ENCODE data around the gene RIT2. TPM values are rescaled to one million over a fixed set of nuclear protein-coding genes. Genes with fewer than 3 reads are reported as not detected.
A peak's percentile ranks its signal among the peaks of the same experiment; 100 is the strongest.

The RIT2 gene
- total RNA-seq, 1 experiment from 2014 or later, result 1.5 TPM

GRCh38 chr18:42745171-42745570 lies 370.3 kb downstream of the RIT2 start:
- DNase-seq (ENCODE audit: low spot score) (no peak), ATAC-seq (no peak)
- no peak for TF ChIP-seq NR2C2 (CRISPR knock-in tag; IDR thresholded peaks at IDR 0.05)
- TF ChIP-seq E2F4 (CRISPR knock-in tag; IDR thresholded peaks at IDR 0.05; ENCODE audit: borderline replicate concordance, low read depth), result no peak
- TF ChIP-seq JUN (CRISPR knock-in tag; IDR thresholded peaks at IDR 0.05), result no peak
- TF ChIP-seq ZNF423 (CRISPR knock-in tag; IDR thresholded peaks at IDR 0.05), result no peak
- TF ChIP-seq PRRX2 (CRISPR knock-in tag; IDR thresholded peaks at IDR 0.05), result no peak
- TF ChIP-seq, protein P1, sequence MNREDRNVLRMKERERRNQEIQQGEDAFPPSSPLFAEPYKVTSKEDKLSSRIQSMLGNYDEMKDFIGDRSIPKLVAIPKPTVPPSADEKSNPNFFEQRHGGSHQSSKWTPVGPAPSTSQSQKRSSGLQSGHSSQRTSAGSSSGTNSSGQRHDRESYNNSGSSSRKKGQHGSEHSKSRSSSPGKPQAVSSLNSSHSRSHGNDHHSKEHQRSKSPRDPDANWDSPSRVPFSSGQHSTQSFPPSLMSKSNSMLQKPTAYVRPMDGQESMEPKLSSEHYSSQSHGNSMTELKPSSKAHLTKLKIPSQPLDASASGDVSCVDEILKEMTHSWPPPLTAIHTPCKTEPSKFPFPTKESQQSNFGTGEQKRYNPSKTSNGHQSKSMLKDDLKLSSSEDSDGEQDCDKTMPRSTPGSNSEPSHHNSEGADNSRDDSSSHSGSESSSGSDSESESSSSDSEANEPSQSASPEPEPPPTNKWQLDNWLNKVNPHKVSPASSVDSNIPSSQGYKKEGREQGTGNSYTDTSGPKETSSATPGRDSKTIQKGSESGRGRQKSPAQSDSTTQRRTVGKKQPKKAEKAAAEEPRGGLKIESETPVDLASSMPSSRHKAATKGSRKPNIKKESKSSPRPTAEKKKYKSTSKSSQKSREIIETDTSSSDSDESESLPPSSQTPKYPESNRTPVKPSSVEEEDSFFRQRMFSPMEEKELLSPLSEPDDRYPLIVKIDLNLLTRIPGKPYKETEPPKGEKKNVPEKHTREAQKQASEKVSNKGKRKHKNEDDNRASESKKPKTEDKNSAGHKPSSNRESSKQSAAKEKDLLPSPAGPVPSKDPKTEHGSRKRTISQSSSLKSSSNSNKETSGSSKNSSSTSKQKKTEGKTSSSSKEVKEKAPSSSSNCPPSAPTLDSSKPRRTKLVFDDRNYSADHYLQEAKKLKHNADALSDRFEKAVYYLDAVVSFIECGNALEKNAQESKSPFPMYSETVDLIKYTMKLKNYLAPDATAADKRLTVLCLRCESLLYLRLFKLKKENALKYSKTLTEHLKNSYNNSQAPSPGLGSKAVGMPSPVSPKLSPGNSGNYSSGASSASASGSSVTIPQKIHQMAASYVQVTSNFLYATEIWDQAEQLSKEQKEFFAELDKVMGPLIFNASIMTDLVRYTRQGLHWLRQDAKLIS (CRISPR knock-in tag; IDR thresholded peaks at IDR 0.05; ENCODE audit: borderline replicate concordance), result no peak
- no peak for TF ChIP-seq PREB (CRISPR knock-in tag; IDR thresholded peaks at IDR 0.05; ENCODE audit: borderline replicate concordance)
- no peak for TF ChIP-seq ZNF263 (CRISPR knock-in tag; IDR thresholded peaks at IDR 0.05; ENCODE audit: low read depth)
- TF ChIP-seq, protein P2, sequence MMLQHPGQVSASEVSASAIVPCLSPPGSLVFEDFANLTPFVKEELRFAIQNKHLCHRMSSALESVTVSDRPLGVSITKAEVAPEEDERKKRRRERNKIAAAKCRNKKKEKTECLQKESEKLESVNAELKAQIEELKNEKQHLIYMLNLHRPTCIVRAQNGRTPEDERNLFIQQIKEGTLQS (CRISPR knock-in tag; conservative IDR thresholded peaks at IDR 0.05), result no peak
- no peak for TF ChIP-seq MXD4 (CRISPR knock-in tag; IDR thresholded peaks at IDR 0.05; ENCODE audit: borderline replicate concordance)
- no peak for TF ChIP-seq ZNF317 (CRISPR knock-in tag; IDR thresholded peaks at IDR 0.05; ENCODE audit: borderline replicate concordance, low read depth)
- TF ChIP-seq, protein P3, sequence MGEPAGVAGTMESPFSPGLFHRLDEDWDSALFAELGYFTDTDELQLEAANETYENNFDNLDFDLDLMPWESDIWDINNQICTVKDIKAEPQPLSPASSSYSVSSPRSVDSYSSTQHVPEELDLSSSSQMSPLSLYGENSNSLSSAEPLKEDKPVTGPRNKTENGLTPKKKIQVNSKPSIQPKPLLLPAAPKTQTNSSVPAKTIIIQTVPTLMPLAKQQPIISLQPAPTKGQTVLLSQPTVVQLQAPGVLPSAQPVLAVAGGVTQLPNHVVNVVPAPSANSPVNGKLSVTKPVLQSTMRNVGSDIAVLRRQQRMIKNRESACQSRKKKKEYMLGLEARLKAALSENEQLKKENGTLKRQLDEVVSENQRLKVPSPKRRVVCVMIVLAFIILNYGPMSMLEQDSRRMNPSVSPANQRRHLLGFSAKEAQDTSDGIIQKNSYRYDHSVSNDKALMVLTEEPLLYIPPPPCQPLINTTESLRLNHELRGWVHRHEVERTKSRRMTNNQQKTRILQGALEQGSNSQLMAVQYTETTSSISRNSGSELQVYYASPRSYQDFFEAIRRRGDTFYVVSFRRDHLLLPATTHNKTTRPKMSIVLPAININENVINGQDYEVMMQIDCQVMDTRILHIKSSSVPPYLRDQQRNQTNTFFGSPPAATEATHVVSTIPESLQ (CRISPR knock-in tag; IDR thresholded peaks at IDR 0.05), result no peak
- ChIA-PET POLR2A (interaction anchor here (0.5 to 1.3 kb wide), 2 partner anchors 156 to 457 kb away, joined by 3 to 6 read pairs; no protein-coding TSS in a partner anchor), CTCF (interaction anchor here (0.5 to 4.0 kb wide), 2 partner anchors 109 to 149 kb away, joined by 4 to 21 read pairs; no protein-coding TSS in a partner anchor)
- H3K27ac Mint-ChIP-seq, result peak overlapping the region; percentile 90
- H3K36me3 Mint-ChIP-seq, result peaks cover 21% of the 10 kb centered on the region
- H3K4me1 Mint-ChIP-seq, result peaks cover 45% of the 10 kb centered on the region
- no peaks in the 10 kb centered on the region for H3K27me3 Mint-ChIP-seq (ENCODE audit: low read depth)
- peaks cover 17% of the 10 kb centered on the region for H3K9me3 Mint-ChIP-seq
- H3K4me3 Mint-ChIP-seq, result no peak overlapping the region

- H3K27me3 Mint-ChIP-seq (ENCODE audit: low read depth), result no peaks in the 10 kb centered on the region
- ChIA-PET CTCF (interaction anchor here (1.0 to 4.0 kb wide), 2 partner anchors 14 to 148 kb away, joined by 4 to 21 read pairs; no protein-coding TSS in a partner anchor), POLR2A (interaction anchor here (1.3 kb wide), 1 partner anchor 534 kb away, joined by 3 read pairs; the partner anchor contains the start of gene SYT4)
- H3K27ac Mint-ChIP-seq, result no peak overlapping the region
- ATAC-seq, result peak; percentile 67
- DNase-seq (ENCODE audit: low spot score), result peak; percentile 42
- peaks cover 16% of the 10 kb centered on the region for H3K36me3 Mint-ChIP-seq
- H3K4me1 Mint-ChIP-seq, result peaks cover 46% of the 10 kb centered on the region
- H3K9me3 Mint-ChIP-seq, result peaks cover 14% of the 10 kb centered on the region
- no peak overlapping the region; the same call in 1 of the 2 replicates for H3K4me3 Mint-ChIP-seq
- TF ChIP-seq KAT7 (CRISPR knock-in tag; IDR thresholded peaks at IDR 0.05; ENCODE audit: borderline replicate concordance) (no peak), JUN (CRISPR knock-in tag; IDR thresholded peaks at IDR 0.05) (no peak), PRRX2 (CRISPR knock-in tag; IDR thresholded peaks at IDR 0.05) (no peak), ZNF138 (CRISPR knock-in tag; conservative IDR thresholded peaks at IDR 0.05) (no peak), ZNF263 (CRISPR knock-in tag; IDR thresholded peaks at IDR 0.05; ENCODE audit: low read depth) (no peak), ZBTB43 (CRISPR knock-in tag; IDR thresholded peaks at IDR 0.05) (0 out of 2 replicates have a peak, but pooled peaks have one; percentile 30)
- TF ChIP-seq, protein P2 (CRISPR knock-in tag; conservative IDR thresholded peaks at IDR 0.05), result no peak
- TF ChIP-seq, protein P4, sequence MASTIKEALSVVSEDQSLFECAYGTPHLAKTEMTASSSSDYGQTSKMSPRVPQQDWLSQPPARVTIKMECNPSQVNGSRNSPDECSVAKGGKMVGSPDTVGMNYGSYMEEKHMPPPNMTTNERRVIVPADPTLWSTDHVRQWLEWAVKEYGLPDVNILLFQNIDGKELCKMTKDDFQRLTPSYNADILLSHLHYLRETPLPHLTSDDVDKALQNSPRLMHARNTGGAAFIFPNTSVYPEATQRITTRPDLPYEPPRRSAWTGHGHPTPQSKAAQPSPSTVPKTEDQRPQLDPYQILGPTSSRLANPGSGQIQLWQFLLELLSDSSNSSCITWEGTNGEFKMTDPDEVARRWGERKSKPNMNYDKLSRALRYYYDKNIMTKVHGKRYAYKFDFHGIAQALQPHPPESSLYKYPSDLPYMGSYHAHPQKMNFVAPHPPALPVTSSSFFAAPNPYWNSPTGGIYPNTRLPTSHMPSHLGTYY (CRISPR knock-in tag; IDR thresholded peaks at IDR 0.05), result no peak
- TF ChIP-seq, protein P5, sequence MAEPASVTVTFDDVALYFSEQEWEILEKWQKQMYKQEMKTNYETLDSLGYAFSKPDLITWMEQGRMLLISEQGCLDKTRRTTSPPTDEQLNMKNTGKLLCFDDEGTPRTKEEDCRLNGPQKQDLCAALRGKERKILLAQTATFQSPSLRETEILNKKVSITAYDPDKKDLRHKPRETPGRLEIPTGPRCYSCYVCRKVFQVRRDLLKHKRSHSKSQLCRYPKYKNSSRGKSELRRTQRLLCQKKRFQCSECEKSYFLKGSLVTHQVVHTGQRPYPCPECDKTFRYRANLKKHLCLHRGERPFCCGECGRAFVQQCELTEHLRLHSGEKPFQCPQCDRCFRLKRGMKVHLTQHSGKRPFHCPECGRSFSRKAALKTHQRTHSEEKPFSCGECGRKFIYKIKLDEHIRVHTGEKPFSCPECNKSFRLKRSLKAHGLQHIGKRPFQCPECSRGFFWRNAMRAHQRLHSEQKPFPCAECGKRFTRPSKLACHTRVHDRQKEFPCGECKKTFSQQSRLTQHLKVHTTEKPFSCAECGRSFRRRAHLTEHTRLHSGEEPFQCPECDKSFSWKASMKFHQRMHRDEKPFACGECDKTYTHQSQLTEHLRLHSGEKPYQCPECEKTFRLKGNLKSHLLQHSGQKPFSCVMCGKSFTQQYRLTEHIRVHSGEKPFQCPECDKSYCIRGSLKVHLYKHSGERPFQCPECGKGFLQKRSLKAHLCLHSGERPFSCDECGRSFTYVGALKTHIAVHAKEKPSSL (CRISPR knock-in tag; conservative IDR thresholded peaks at IDR 0.05), result 0 out of 2 replicates have a peak, but pooled peaks have one; percentile 55
Observed at GRCh38 chr18:42743373-42744138, 371.9 kb downstream of the RIT2 start.

Measured in WTC11 (cell line).